Measurements from ENCODE around the gene ERLIN1. TPM values are rescaled to one million over a fixed set of nuclear protein-coding genes. Genes with fewer than 3 reads are reported as not detected.

The ERLIN1 gene
- total RNA-seq, 1 experiment from 2014 or later, result 79.8 TPM

DNA sequence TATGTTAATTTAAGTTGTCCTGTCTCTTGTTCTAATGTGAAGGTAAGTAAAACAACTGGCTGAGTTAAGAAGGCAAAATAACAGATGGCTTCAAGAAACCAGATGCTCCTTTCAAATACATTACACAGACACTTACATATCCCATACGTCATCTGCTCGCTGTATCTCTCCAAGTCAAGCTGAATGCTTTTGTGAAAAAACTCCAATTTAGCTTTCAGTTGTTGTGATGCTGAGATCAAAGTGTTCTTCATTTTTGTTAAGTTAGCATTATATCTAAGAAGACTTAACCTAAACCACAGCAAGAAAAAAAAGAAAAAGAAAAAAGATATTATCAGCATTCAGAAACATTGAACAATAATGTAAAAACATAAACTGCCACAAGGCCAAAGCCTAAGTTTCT is 18.5 kb upstream of the ERLIN1 start:
- POLR2A ChIA-PET, result no interaction called here
- no peak for TF ChIP-seq TCF7L2 (IDR thresholded peaks at IDR 0.05; ENCODE audit: low read depth, low read length)
- TF ChIP-seq POLR2AphosphoS5 (IDR thresholded peaks at IDR 0.05; ENCODE audit: low read depth, low read length), result no peak
- TF ChIP-seq SIN3A (IDR thresholded peaks at IDR 0.05; ENCODE audit: borderline replicate concordance, insufficient read depth, low read depth, low read length), result no peak
- TF ChIP-seq, protein P1, sequence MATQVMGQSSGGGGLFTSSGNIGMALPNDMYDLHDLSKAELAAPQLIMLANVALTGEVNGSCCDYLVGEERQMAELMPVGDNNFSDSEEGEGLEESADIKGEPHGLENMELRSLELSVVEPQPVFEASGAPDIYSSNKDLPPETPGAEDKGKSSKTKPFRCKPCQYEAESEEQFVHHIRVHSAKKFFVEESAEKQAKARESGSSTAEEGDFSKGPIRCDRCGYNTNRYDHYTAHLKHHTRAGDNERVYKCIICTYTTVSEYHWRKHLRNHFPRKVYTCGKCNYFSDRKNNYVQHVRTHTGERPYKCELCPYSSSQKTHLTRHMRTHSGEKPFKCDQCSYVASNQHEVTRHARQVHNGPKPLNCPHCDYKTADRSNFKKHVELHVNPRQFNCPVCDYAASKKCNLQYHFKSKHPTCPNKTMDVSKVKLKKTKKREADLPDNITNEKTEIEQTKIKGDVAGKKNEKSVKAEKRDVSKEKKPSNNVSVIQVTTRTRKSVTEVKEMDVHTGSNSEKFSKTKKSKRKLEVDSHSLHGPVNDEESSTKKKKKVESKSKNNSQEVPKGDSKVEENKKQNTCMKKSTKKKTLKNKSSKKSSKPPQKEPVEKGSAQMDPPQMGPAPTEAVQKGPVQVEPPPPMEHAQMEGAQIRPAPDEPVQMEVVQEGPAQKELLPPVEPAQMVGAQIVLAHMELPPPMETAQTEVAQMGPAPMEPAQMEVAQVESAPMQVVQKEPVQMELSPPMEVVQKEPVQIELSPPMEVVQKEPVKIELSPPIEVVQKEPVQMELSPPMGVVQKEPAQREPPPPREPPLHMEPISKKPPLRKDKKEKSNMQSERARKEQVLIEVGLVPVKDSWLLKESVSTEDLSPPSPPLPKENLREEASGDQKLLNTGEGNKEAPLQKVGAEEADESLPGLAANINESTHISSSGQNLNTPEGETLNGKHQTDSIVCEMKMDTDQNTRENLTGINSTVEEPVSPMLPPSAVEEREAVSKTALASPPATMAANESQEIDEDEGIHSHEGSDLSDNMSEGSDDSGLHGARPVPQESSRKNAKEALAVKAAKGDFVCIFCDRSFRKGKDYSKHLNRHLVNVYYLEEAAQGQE (IDR thresholded peaks at IDR 0.05; ENCODE audit: insufficient read depth in 1 of 2, low read depth in 2 of 2, low read length in 1 of 2), result no peak
- TF ChIP-seq CTCF (IDR thresholded peaks at IDR 0.05), result no peak
- no TSS peak for BruUV-seq (replicated peaks)
- DNase-seq (ENCODE audit: low read depth, low spot score), result no peak
- peaks cover 57% of the 10 kb centered on the region for H3K36me3 ChIP-seq (ENCODE audit: control insufficient read depth, insufficient read depth, low read length)
- H3K27ac ChIP-seq (ENCODE audit: low read length), result no peak overlapping the region
- intact Hi-C loops (cut with micrococcal nuclease; ENCODE audit: unreplicated experiment) (no loop called here), in situ Hi-C loops (cut with HindIII; ENCODE audit: low pct_unique_long_range_greater_than_20kb, low sequenced_read_pairs) (no loop called here)
- no peaks in the 10 kb centered on the region for H3K27me3 ChIP-seq (ENCODE audit: control insufficient read depth, insufficient read depth, low read length)
- ATAC-seq, result no peak
- no peaks in the 10 kb centered on the region for H3K9me3 ChIP-seq (ENCODE audit: control insufficient read depth, insufficient read depth, low read depth, low read length)
- H3K4me1 ChIP-seq (ENCODE audit: control insufficient read depth, insufficient read depth, low read length), result no peaks in the 10 kb centered on the region
- CTCF ChIA-PET, result no interaction called here
- H3K4me3 ChIP-seq (ENCODE audit: low read depth in 2 of 2, low read length in 2 of 2), result no peak overlapping the region

DNA sequence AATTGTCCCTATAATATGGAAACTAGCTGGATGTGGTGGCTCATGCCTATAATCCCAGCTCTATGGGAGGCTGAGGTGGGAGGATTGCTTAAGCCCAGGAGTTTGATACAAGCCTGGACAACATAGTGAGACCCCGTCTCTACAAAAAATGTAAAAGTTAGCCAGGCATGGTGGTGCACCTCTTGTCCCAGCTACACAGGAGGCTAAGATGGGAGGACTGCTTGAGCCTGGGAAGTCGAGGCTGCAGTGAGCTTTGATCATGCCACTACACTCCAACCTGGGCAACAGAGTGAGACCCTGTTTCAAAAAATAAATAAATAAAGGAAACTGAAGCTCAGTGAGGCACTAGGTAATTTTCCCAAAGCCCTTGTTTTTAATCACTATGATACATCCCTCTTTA is 15.7 kb upstream of the ERLIN1 start:
- no TSS peak for BruUV-seq (replicated peaks)
- no peak for ATAC-seq
- ChIA-PET CTCF (no interaction called here), POLR2A (no interaction called here)
- no peaks in the 10 kb centered on the region for H3K27me3 ChIP-seq (ENCODE audit: control insufficient read depth, insufficient read depth, low read length)
- peaks cover 68% of the 10 kb centered on the region for H3K36me3 ChIP-seq (ENCODE audit: control insufficient read depth, insufficient read depth, low read length)
- no peak for DNase-seq (ENCODE audit: low read depth, low spot score)
- no peaks in the 10 kb centered on the region for H3K9me3 ChIP-seq (ENCODE audit: control insufficient read depth, insufficient read depth, low read depth, low read length)
- no peak overlapping the region for H3K27ac ChIP-seq (ENCODE audit: low read length)
- H3K4me3 ChIP-seq (ENCODE audit: low read depth in 2 of 2, low read length in 2 of 2), result no peak overlapping the region
- intact Hi-C loops (cut with micrococcal nuclease; ENCODE audit: unreplicated experiment) (no loop called here), in situ Hi-C loops (cut with HindIII; ENCODE audit: low pct_unique_long_range_greater_than_20kb, low sequenced_read_pairs) (no loop called here)
- no peak for TF ChIP-seq POLR2AphosphoS5 (IDR thresholded peaks at IDR 0.05; ENCODE audit: low read depth, low read length)
- TF ChIP-seq CTCF (IDR thresholded peaks at IDR 0.05), result no peak
- TF ChIP-seq SIN3A (IDR thresholded peaks at IDR 0.05; ENCODE audit: borderline replicate concordance, insufficient read depth, low read depth, low read length), result no peak
- no peak for TF ChIP-seq TCF7L2 (IDR thresholded peaks at IDR 0.05; ENCODE audit: low read depth, low read length)
- TF ChIP-seq, protein P1 (IDR thresholded peaks at IDR 0.05; ENCODE audit: insufficient read depth in 1 of 2, low read depth in 2 of 2, low read length in 1 of 2), result no peak
- no peaks in the 10 kb centered on the region for H3K4me1 ChIP-seq (ENCODE audit: control insufficient read depth, insufficient read depth, low read length)
